GM18505 (cell line): ENCODE results near the gene PPP1R3C.

ENCODE experiments used
- ATAC-seq: cut with Tn5 transposase; IDR thresholded peaks from one replicate; pipeline ENCODE4 v1.9.1; 2021; ENCODE audit not compliant: unreplicated experiment
- POLR2A ChIP-seq: IDR thresholded peaks from 4 replicates; pipeline ENCODE4 v1.6.1; 2011; ENCODE audit warnings: borderline replicate concordance; ENCODE audit not compliant: insufficient read depth, insufficient read length; ENCODE audit errors: extremely low read depth

The PPP1R3C gene

GRCh38 chr10:91632671-91633550 lies at the start of gene PPP1R3C:
TSS of gene PPP1R3C (minus strand) at chr10:91633071. CDS start at chr10:91632969, 102 bp downstream.
- no peak for TF ChIP-seq POLR2A
- ATAC-seq, result peak; percentile 84

GRCh38 chr10:91681361-91682276 lies 48.7 kb upstream of the PPP1R3C start:
- ATAC-seq, result no peak
- TF ChIP-seq POLR2A, result no peak

GRCh38 chr10:91680487-91680886 lies 47.6 kb upstream of the PPP1R3C start:
- no peak for ATAC-seq
- TF ChIP-seq POLR2A, result no peak

- no peak for TF ChIP-seq POLR2A
- ATAC-seq, result no peak
These were observed 46.4 kb upstream of the PPP1R3C start for GRCh38 chr10:91679296-91679695.

GRCh38 chr10:91677911-91678310 lies 45.0 kb upstream of the PPP1R3C start:
- no peak for ATAC-seq

GRCh38 chr10:91672021-91672608 lies 39.2 kb upstream of the PPP1R3C start:
- ATAC-seq, result no peak

More at GRCh38 chr10:91677911-91678310, 45.0 kb upstream of the PPP1R3C start:
- TF ChIP-seq POLR2A, result no peak

GRCh38 chr10:91668913-91669312 lies 36.0 kb upstream of the PPP1R3C start:
- no peak for TF ChIP-seq POLR2A
- no peak for ATAC-seq

More at GRCh38 chr10:91672021-91672608, 39.2 kb upstream of the PPP1R3C start:
- TF ChIP-seq POLR2A, result no peak

- no peak for ATAC-seq
- TF ChIP-seq POLR2A, result no peak
These were observed 33.0 kb upstream of the PPP1R3C start for GRCh38 chr10:91665842-91666241.

- no peak for ATAC-seq
These were observed 31.6 kb upstream of the PPP1R3C start for GRCh38 chr10:91664426-91664825.

GRCh38 chr10:91662993-91663392 lies 30.1 kb upstream of the PPP1R3C start:
- ATAC-seq, result no peak
- TF ChIP-seq POLR2A, result no peak

More at GRCh38 chr10:91664426-91664825, 31.6 kb upstream of the PPP1R3C start:
- no peak for TF ChIP-seq POLR2A

- no peak for ATAC-seq
These were observed 20.5 kb upstream of the PPP1R3C start for GRCh38 chr10:91653219-91653870.

GRCh38 chr10:91652364-91652763 lies 19.5 kb upstream of the PPP1R3C start:
- TF ChIP-seq POLR2A, result no peak
- ATAC-seq, result no peak

More at GRCh38 chr10:91653219-91653870, 20.5 kb upstream of the PPP1R3C start:
- no peak for TF ChIP-seq POLR2A
